HCT116 (cell line): ENCODE data around the gene SPAG5. TPM values are rescaled to one million over a fixed set of nuclear protein-coding genes. Genes with fewer than 3 reads are reported as not detected.

Experiments used
- ATAC-seq: fragments of 200-7000 bp; cut with Tn5 transposase; 2 replicates; pipeline ENCODE4 v1.9.1; 2020; ENCODE audit warnings: mild to moderate bottlenecking, moderate library complexity
- BruUV-seq: library from RNA; stranded (reverse); fragments of 400-500 nt; replicated peaks from 2 replicates; lab custom pipeline; 2021; lab: Mats Ljungman, UMichigan
- CTCF ChIA-PET: fragments of 300-600 bp; sonication (Branson Sonifier 250); formaldehyde crosslinking; loops from one replicate; lab custom pipeline; 2021; ENCODE audit warnings: antibody characterized with exemption; lab: Charles Lee
- POLR2A ChIA-PET: fragments of 300-600, 350-600 bp; sonication (Branson Sonifier 250); formaldehyde crosslinking; loops from one replicate; lab custom pipeline; 2021; ENCODE audit warnings: antibody characterized with exemption; lab: Charles Lee
- RAD21 ChIA-PET, 2 experiments: fragments of 300-600 bp; sonication (Branson Sonifier 250); formaldehyde crosslinking; loops; one replicate each; lab custom pipeline; 2023; ENCODE audit warnings: low total read pairs in 2 of 2; ENCODE audit not compliant: uncharacterized antibody in 2 of 2, unreplicated experiment in 2 of 2, low non-redundant PET in 1 of 2; lab: Charles Lee
- DNase-seq: peaks from one replicate; pipeline ENCODE4 v3.0.0-alpha.2; 2010; ENCODE audit warnings: low read depth, low spot score
- H2AFZ ChIP-seq: fragments of 200-600 bp; shearing (Covaris generic), sonication (generic); 2 replicates; pipeline ENCODE4 v1.6.1; 2017; ENCODE audit warnings: low read depth, mixed run types, mixed read lengths, antibody characterized with exemption, low read length; ENCODE audit not compliant: poor library complexity, severe bottlenecking
- H3K27ac ChIP-seq: 2 replicates; pipeline ENCODE4 v1.5.1; 2012; ENCODE audit warnings: low read depth, low read length
- H3K27me3 ChIP-seq: fragments of 200-600 bp; sonication (generic); 2 replicates; pipeline ENCODE4 v1.6.1; 2016; ENCODE audit warnings: mixed run types, low read length, mixed read lengths; ENCODE audit not compliant: insufficient read depth
- H3K36me3 ChIP-seq, 2 experiments: fragments of 200-500 bp in 1 of 2; fragments of 200-600 bp in 1 of 2; sonication (Bioruptor generic) in 1 of 2; sonication (generic) in 1 of 2; 2 replicates each; pipeline versions ENCODE4 v1.5.1 to v1.6.1; 2014 to 2016; ENCODE audit warnings: low read length in 2 of 2, inconsistent platforms in 1 of 2, mixed read lengths in 1 of 2, mixed run types in 1 of 2; ENCODE audit not compliant: insufficient read depth in 2 of 2, control insufficient read depth in 1 of 2
- H3K4me1 ChIP-seq, 2 experiments: fragments of 200-600 bp in 1 of 2; sonication (generic) in 1 of 2; 2 replicates each; pipeline versions ENCODE4 v1.5.1 to v1.6.1; 2012 to 2017; ENCODE audit warnings: low read length in 2 of 2, inconsistent platforms in 1 of 2, mild to moderate bottlenecking in 1 of 2, mixed read lengths in 1 of 2, mixed run types in 1 of 2, moderate library complexity in 1 of 2; ENCODE audit not compliant: insufficient read depth in 2 of 2, control insufficient read depth in 1 of 2
- H3K4me2 ChIP-seq: fragments of 200-600 bp; sonication (generic); 2 replicates; pipeline ENCODE4 v1.6.1; 2017; ENCODE audit warnings: mixed run types, low read length, mixed read lengths
- H3K4me3 ChIP-seq, 2 experiments: fragments of 200-600 bp in 1 of 2; sonication (generic) in 1 of 2; replicated peaks in 1 of 2; 2 replicates each; pipeline ENCODE4 v1.5.1; 2011 to 2016; ENCODE audit warnings: low read length in 2 of 2, control low read depth in 1 of 2, low read depth in 1 of 2, mild to moderate bottlenecking in 1 of 2, mixed read lengths in 1 of 2, mixed run types in 1 of 2
- H3K79me2 ChIP-seq: fragments of 200-600 bp; sonication (generic); 2 replicates; pipeline ENCODE4 v1.6.1; 2017; ENCODE audit warnings: mild to moderate bottlenecking, mixed run types, low read length, moderate library complexity, mixed read lengths; ENCODE audit not compliant: insufficient read depth
- H3K9ac ChIP-seq: fragments of 200-600 bp; sonication (generic); 2 replicates; pipeline ENCODE4 v1.6.1; 2016; ENCODE audit warnings: low read length, mixed read lengths
- H3K9me2 ChIP-seq: fragments of 200-600 bp; sonication (generic), shearing (Covaris generic); 2 replicates; pipeline ENCODE4 v1.6.1; 2017; ENCODE audit warnings: mixed run types, mild to moderate bottlenecking, moderate library complexity; ENCODE audit not compliant: insufficient read depth
- H3K9me3 ChIP-seq, 2 experiments: fragments of 200-500 bp in 1 of 2; fragments of 200-600 bp in 1 of 2; sonication (Bioruptor generic) in 1 of 2; sonication (generic) in 1 of 2; 2 replicates each; pipeline ENCODE4 v1.6.1; 2014 to 2017; ENCODE audit warnings: low read length in 2 of 2, mixed read lengths in 2 of 2, inconsistent platforms in 1 of 2, low read depth in 1 of 2, mild to moderate bottlenecking in 1 of 2, mixed run types in 1 of 2, moderate library complexity in 1 of 2; ENCODE audit not compliant: control insufficient read depth in 1 of 2, insufficient read depth in 1 of 2
- H4K20me1 ChIP-seq: fragments of 200-600 bp; sonication (generic), shearing (Covaris generic); 2 replicates; pipeline ENCODE4 v1.6.1; 2017; ENCODE audit warnings: mixed run types, mild to moderate bottlenecking, moderate library complexity; ENCODE audit not compliant: insufficient read depth
- ATF3 ChIP-seq: IDR thresholded peaks from 2 replicates; pipeline ENCODE4 v1.6.1; 2012
- CBX3 ChIP-seq: IDR thresholded peaks from 2 replicates; pipeline ENCODE4 v1.6.1; 2012; ENCODE audit warnings: low read depth
- CEBPB ChIP-seq: IDR thresholded peaks from 2 replicates; pipeline ENCODE4 v1.6.1; 2012; ENCODE audit warnings: low read depth
- CTCF ChIP-seq, 3 experiments: fragments of 200-600 bp in 1 of 3; sonication (generic) in 1 of 3; IDR thresholded peaks in 2 of 3; conservative IDR thresholded peaks in 1 of 3; 2 replicates each; pipeline ENCODE4 v1.5.1; 2012 to 2017; ENCODE audit warnings: low read depth in 2 of 3, low read length in 2 of 3, antibody characterized with exemption in 1 of 3, borderline replicate concordance in 1 of 3, control low read depth in 1 of 3, mild to moderate bottlenecking in 1 of 3, mixed read lengths in 1 of 3, mixed run types in 1 of 3, moderate library complexity in 1 of 3; ENCODE audit not compliant: insufficient read depth in 1 of 3
- EGR1 ChIP-seq: IDR thresholded peaks from 2 replicates; pipeline ENCODE4 v1.6.1; 2012; ENCODE audit warnings: low read depth
- EZH2phosphoT487 ChIP-seq: fragments of 200-600 bp; IDR thresholded peaks from 2 replicates; pipeline ENCODE4 v1.6.1; 2018; ENCODE audit warnings: antibody characterized with exemption, borderline replicate concordance
- JUND ChIP-seq: IDR thresholded peaks from 2 replicates; pipeline ENCODE4 v1.6.1; 2012
- POLR2A ChIP-seq: IDR thresholded peaks from 2 replicates; pipeline ENCODE4 v1.7.0; 2011; ENCODE audit warnings: borderline replicate concordance; ENCODE audit not compliant: insufficient read depth, insufficient read length; ENCODE audit errors: extremely low read depth
- POLR2AphosphoS5 ChIP-seq: IDR thresholded peaks from 2 replicates; pipeline ENCODE4 v1.6.1; 2011; ENCODE audit warnings: mild to moderate bottlenecking, low read depth, low read length, moderate library complexity
- RAD21 ChIP-seq: IDR thresholded peaks from 2 replicates; pipeline ENCODE4 v1.6.1; 2012; ENCODE audit warnings: low read depth, mild to moderate bottlenecking
- SIN3A ChIP-seq: IDR thresholded peaks from 2 replicates; pipeline ENCODE4 v1.6.1; 2012; ENCODE audit warnings: low read depth
- SP1 ChIP-seq: IDR thresholded peaks from 2 replicates; pipeline ENCODE4 v1.6.1; 2012; ENCODE audit warnings: low read depth
- SRF ChIP-seq: IDR thresholded peaks from 2 replicates; pipeline ENCODE4 v1.6.1; 2012; ENCODE audit warnings: low read depth
- ZBTB33 ChIP-seq: IDR thresholded peaks from 2 replicates; pipeline ENCODE4 v1.6.1; 2011; ENCODE audit warnings: mild to moderate bottlenecking, low read length, moderate library complexity; ENCODE audit not compliant: insufficient replicate concordance; ENCODE audit errors: extremely low read depth
- ZFX ChIP-seq: fragments of 450-650 bp; IDR thresholded peaks from 2 replicates; pipeline ENCODE4 v1.6.1; 2017
- ZNF274 ChIP-seq: fragments of 200-500 bp; sonication (Bioruptor generic); IDR thresholded peaks from 2 replicates; pipeline ENCODE4 v1.6.1; 2014; ENCODE audit warnings: mild to moderate bottlenecking, low read depth, low read length, inconsistent platforms
- intact Hi-C: fragments of 100-400 bp; cut with micrococcal nuclease; formaldehyde crosslinking; loops from 2 replicates; pipeline ENCODE4 v1.10.0; 2022
- total RNA-seq: library from RNA; stranded (reverse); gene quantifications from one replicate; pipeline ENCODE4 v1.2.1, GENCODE V29; 2021; ENCODE audit not compliant: unreplicated experiment

Gene SPAG5
- total RNA-seq, 1 experiment from 2014 or later, result 94.9 TPM

- Histone ChIP-seq H3K4me1 (peaks cover 0 to 11% of the 10 kb centered on the region in 2 experiments; a peak in 2 of 4 replicates), H2AFZ (no peak overlapping the region), H3K36me3 (no peaks in the 10 kb centered on the region), H3K4me3 (no peak overlapping the region), H3K27ac (no peak overlapping the region), H3K9me2 (no peaks in the 10 kb centered on the region), H3K4me2 (no peak overlapping the region), H3K27me3 (peaks cover 7% of the 10 kb centered on the region), H3K9me3 (no peaks in the 10 kb centered on the region), H4K20me1 (no peaks in the 10 kb centered on the region), H3K9ac (no peak overlapping the region), H3K79me2 (no peaks in the 10 kb centered on the region)
- TF ChIP-seq ZFX (no peak), CBX3 (no peak), ZNF274 (no peak), SP1 (no peak), ATF3 (no peak), JUND (no peak), SIN3A (no peak), RAD21 (no peak), EGR1 (no peak), POLR2A (no peak), SRF (no peak)
- POLR2A ChIA-PET, result no interaction called here
- CTCF ChIA-PET, result no interaction called here
- DNase-seq (no peak), ATAC-seq (no peak)
- intact Hi-C loops, result no loop called here
- no TSS peak for BruUV-seq
- RAD21 ChIA-PET, result no interaction called here
Observed at GRCh38 chr17:28529013-28529400, 69.8 kb downstream of the SPAG5 start.

- no peak for ATAC-seq
- Histone ChIP-seq H3K9ac (no peak overlapping the region), H3K36me3 (no peaks in the 10 kb centered on the region), H2AFZ (no peak overlapping the region), H3K4me2 (no peak overlapping the region), H3K79me2 (no peaks in the 10 kb centered on the region), H3K4me1 (peaks cover 0 to 11% of the 10 kb centered on the region in 2 experiments; a peak in 2 of 4 replicates), H3K9me3 (no peaks in the 10 kb centered on the region), H3K4me3 (no peak overlapping the region), H4K20me1 (no peaks in the 10 kb centered on the region), H3K27me3 (peaks cover 7% of the 10 kb centered on the region), H3K27ac (no peak overlapping the region), H3K9me2 (no peaks in the 10 kb centered on the region)
- ChIA-PET RAD21 (no interaction called here), POLR2A (no interaction called here), CTCF (no interaction called here)
- DNase-seq, result no peak
- intact Hi-C loops, result no loop called here
- no TSS peak for BruUV-seq
- TF ChIP-seq RAD21 (no peak), ATF3 (no peak), SRF (no peak), POLR2AphosphoS5 (no peak), JUND (no peak), CEBPB (no peak), POLR2A (no peak), SP1 (no peak), ZNF274 (no peak), CBX3 (no peak), EZH2phosphoT487 (no peak), EGR1 (no peak), ZBTB33 (no peak), ZFX (no peak), CTCF (IDR thresholded peaks at IDR 0.05 in 2 of 3, conservative IDR thresholded peaks at IDR 0.05 in 1 of 3; ENCODE audit: borderline replicate concordance in 1 of 3, insufficient read depth in 1 of 3, low read depth in 2 of 3, low read length in 2 of 3) (no peak)
Observed at GRCh38 chr17:28528327-28529012, 70.4 kb downstream of the SPAG5 start.
